Glomerular visceral epithelial cell (primary cell): ENCODE results near the gene USP17L27.
"Not testable (repeated sequence)": the region's sequence is repeated elsewhere in the genome, so short reads cannot be mapped to it uniquely, and the experiment has no call there.

Experiments
- DNase-seq: peaks from one replicate; pipeline ENCODE4 v3.0.0-alpha.2; 2016; ENCODE audit errors: extremely low spot score

Gene USP17L27, protein sequence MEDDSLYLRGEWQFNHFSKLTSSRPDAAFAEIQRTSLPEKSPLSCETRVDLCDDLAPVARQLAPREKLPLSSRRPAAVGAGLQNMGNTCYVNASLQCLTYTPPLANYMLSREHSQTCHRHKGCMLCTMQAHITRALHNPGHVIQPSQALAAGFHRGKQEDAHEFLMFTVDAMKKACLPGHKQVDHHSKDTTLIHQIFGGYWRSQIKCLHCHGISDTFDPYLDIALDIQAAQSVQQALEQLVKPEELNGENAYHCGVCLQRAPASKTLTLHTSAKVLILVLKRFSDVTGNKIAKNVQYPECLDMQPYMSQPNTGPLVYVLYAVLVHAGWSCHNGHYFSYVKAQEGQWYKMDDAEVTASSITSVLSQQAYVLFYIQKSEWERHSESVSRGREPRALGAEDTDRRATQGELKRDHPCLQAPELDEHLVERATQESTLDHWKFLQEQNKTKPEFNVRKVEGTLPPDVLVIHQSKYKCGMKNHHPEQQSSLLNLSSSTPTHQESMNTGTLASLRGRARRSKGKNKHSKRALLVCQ

DNA sequence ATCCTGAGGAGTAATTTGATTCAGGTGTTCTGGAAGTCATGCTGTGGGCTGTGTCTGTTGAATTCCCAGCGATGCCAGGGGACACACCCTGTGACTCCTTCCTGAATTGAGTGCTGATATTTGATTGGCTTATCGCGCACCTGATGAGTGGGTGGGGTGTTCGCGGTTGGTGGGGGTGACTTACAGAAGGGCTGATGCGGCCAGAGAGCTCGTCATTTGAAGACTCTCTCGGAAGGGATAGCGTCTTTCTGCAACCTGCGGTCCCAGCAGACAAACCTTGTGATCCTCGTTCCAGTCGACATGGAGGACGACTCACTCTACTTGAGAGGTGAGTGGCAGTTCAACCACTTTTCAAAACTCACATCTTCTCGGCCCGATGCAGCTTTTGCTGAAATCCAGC, at the start of gene USP17L27:
USP17L27 (plus strand) TSS at position 301 of the 400 bp plus-strand sequence; CDS start at position 301, 0 bp downstream.
- DNase-seq = not testable (repeated sequence)

DNA sequence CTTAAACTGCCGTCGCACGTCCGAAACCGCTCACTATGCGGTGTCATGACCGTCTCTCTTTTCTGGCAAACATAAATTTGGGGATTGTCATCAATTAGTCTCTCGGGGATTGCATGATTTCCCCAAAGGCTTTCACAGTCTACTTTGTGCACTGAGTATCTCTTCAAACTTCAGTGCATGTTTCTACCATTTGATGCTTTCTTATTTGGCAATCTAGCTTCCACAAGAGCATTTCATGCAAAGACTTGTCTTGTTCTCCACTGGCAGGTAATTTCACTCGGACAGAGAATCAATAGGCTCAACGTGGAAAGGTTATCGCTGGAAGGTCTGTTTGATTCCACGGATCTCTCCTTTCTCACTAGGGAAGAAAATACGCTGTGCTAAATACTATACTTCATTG, 19.8 kb upstream of the USP17L27 start:
- not testable (repeated sequence) for DNase-seq

DNA sequence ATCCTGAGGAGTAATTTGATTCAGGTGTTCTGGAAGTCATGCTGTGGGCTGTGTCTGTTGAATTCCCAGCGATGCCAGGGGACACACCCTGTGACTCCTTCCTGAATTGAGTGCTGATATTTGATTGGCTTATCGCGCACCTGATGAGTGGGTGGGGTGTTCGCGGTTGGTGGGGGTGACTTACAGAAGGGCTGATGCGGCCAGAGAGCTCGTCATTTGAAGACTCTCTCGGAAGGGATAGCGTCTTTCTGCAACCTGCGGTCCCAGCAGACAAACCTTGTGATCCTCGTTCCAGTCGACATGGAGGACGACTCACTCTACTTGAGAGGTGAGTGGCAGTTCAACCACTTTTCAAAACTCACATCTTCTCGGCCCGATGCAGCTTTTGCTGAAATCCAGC, 19.1 kb upstream of the USP17L27 start, which contains the start of gene USP17L24:
USP17L24 (plus strand) TSS at position 301 of the 400 bp plus-strand sequence; CDS start at position 301, 0 bp downstream.
- DNase-seq = not testable (repeated sequence)

DNA sequence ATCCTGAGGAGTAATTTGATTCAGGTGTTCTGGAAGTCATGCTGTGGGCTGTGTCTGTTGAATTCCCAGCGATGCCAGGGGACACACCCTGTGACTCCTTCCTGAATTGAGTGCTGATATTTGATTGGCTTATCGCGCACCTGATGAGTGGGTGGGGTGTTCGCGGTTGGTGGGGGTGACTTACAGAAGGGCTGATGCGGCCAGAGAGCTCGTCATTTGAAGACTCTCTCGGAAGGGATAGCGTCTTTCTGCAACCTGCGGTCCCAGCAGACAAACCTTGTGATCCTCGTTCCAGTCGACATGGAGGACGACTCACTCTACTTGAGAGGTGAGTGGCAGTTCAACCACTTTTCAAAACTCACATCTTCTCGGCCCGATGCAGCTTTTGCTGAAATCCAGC, 14.3 kb upstream of the USP17L27 start, which contains the start of gene USP17L25:
USP17L25 (plus strand) TSS at position 301 of the 400 bp plus-strand sequence; CDS start at position 301, 0 bp downstream.
- DNase-seq = not testable (repeated sequence)

DNA sequence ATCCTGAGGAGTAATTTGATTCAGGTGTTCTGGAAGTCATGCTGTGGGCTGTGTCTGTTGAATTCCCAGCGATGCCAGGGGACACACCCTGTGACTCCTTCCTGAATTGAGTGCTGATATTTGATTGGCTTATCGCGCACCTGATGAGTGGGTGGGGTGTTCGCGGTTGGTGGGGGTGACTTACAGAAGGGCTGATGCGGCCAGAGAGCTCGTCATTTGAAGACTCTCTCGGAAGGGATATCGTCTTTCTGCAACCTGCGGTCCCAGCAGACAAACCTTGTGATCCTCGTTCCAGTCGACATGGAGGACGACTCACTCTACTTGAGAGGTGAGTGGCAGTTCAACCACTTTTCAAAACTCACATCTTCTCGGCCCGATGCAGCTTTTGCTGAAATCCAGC, 9.6 kb upstream of the USP17L27 start, which contains the start of gene USP17L26:
USP17L26 (plus strand) TSS at position 301 of the 400 bp plus-strand sequence; CDS start at position 301, 0 bp downstream.
- not testable (repeated sequence) for DNase-seq

DNA sequence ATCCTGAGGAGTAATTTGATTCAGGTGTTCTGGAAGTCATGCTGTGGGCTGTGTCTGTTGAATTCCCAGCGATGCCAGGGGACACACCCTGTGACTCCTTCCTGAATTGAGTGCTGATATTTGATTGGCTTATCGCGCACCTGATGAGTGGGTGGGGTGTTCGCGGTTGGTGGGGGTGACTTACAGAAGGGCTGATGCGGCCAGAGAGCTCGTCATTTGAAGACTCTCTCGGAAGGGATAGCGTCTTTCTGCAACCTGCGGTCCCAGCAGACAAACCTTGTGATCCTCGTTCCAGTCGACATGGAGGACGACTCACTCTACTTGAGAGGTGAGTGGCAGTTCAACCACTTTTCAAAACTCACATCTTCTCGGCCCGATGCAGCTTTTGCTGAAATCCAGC, 4.8 kb upstream of the USP17L27 start, which contains the start of gene USP17L5:
USP17L5 (plus strand) TSS at position 301 of the 400 bp plus-strand sequence; CDS start at position 301, 0 bp downstream.
- not testable (repeated sequence) for DNase-seq

DNA sequence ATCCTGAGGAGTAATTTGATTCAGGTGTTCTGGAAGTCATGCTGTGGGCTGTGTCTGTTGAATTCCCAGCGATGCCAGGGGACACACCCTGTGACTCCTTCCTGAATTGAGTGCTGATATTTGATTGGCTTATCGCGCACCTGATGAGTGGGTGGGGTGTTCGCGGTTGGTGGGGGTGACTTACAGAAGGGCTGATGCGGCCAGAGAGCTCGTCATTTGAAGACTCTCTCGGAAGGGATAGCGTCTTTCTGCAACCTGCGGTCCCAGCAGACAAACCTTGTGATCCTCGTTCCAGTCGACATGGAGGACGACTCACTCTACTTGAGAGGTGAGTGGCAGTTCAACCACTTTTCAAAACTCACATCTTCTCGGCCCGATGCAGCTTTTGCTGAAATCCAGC, 4.6 kb downstream of the USP17L27 start, which contains the start of gene USP17L28:
USP17L28 (plus strand) TSS at position 301 of the 400 bp plus-strand sequence; CDS start at position 301, 0 bp downstream.
- not testable (repeated sequence) for DNase-seq

DNA sequence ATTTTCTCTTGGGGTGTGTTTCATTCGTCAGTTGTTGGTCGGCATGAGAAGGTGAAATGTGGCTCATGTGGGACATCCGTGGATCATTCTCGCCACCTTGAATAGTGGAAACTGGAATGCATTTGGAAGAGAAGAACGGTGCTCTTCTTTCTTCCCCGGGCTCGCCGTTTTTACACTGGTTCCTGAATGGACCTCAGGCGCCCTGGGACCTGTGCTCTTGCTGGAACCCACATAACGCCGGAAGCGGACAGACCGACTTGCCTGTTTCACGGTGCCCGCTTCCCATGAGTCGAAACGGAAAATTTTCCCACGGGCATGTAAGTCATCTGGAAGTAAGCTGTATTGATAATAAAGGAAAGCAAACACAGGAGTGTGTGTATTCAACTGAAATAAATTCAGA, 6.9 kb downstream of the USP17L27 start:
- not testable (repeated sequence) for DNase-seq

DNA sequence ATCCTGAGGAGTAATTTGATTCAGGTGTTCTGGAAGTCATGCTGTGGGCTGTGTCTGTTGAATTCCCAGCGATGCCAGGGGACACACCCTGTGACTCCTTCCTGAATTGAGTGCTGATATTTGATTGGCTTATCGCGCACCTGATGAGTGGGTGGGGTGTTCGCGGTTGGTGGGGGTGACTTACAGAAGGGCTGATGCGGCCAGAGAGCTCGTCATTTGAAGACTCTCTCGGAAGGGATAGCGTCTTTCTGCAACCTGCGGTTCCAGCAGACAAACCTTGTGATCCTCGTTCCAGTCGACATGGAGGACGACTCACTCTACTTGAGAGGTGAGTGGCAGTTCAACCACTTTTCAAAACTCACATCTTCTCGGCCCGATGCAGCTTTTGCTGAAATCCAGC, 9.4 kb downstream of the USP17L27 start, which contains the start of gene USP17L29:
USP17L29 (plus strand) TSS at position 301 of the 400 bp plus-strand sequence; CDS start at position 301, 0 bp downstream.
- DNase-seq = not testable (repeated sequence)

DNA sequence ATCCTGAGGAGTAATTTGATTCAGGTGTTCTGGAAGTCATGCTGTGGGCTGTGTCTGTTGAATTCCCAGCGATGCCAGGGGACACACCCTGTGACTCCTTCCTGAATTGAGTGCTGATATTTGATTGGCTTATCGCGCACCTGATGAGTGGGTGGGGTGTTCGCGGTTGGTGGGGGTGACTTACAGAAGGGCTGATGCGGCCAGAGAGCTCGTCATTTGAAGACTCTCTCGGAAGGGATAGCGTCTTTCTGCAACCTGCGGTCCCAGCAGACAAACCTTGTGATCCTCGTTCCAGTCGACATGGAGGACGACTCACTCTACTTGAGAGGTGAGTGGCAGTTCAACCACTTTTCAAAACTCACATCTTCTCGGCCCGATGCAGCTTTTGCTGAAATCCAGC, 18.9 kb downstream of the USP17L27 start, which contains the start of gene USP17L30:
USP17L30 (plus strand) TSS at position 301 of the 400 bp plus-strand sequence; CDS start at position 301, 0 bp downstream.
- not testable (repeated sequence) for DNase-seq

DNA sequence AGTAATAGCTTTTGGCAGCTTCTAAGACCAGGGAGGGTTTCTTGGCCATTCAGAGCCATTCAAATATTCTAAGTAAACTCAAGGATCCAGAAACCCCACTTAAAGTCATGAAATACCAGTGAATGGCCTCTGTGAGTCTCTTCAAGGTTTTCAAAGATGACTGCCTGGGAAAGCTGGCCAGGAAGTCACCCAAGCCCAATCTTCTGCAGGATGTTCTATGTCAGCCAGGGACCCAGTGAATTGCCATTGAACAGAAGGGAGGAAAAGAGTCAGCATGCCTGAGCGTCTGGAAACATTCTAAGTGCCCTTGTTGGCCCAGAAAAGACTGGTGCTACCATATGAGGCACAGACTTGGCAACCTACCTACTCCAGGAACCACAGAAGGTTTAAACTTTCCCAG, 35.9 kb downstream of the USP17L27 start:
- not testable (repeated sequence) for DNase-seq

DNA sequence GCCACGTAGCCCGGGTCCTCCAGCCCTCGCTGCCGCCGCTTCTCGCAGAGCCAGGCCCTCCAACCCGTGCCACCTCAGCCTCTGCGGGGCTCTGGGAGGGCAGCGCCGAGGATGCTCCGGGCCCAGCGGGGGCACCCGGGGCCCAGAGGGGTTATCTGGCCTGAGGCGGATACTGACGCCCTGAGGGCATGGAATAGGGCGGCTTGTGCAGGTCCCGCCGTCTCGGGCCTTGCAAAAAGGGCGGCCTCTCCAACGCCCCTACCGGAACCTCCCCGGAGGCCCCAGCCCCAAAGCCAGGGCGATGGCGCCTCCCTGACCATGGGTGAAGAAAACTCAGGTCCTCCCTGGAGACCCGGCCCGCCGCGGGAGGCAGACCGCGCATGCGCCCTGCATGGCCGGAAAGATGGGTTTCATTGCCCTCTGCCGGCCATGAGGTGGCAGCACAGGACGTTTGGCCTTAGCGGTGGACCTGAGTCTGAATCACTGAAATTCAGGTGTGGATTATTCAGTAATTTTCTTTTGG, 37.1 kb downstream of the USP17L27 start:
- DNase-seq = peak; percentile 3

DNA sequence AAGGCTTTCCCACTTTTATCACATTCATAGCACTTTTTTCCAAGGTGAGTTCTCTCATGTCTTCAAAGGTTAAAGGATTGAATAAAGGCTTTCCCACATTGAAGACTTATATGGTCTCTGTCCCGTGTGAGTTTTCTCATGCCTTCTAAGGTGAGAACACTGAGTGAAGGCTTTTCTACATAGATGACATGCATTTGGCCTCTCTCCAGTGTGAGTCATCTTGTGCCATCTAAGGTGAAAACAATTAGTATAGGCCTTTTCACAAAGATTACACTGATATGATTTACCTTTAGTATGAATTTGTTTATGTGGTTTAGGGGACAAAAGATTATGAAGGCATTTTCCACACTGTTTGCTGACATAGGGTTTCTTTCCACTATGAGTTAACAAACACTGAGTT, 40.2 kb downstream of the USP17L27 start:
- peak; percentile 0 for DNase-seq

DNA sequence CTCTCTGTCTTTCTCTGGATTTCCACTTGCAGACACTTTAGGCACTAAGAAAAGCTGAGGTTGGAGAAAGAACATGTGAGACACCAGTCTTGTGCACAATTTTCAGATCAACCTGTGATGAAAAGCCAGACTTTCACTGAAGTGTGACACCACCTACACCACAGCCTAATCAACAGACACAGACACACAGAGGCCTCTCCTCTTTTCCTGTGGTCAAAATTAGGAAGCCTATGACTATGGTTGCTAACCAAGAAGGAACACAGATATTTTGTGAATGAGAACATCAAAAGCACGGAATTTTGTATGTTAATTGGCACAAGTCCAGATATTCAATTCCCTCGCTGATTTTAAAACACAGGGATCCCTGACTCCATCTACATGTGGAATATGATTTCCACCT, 45.1 kb downstream of the USP17L27 start:
- peak; percentile 17 for DNase-seq
